Lung microvascular endothelial cell (primary cell): ENCODE data around the gene KRTAP5-4. TPM values are rescaled to one million over a fixed set of nuclear protein-coding genes. Genes with fewer than 3 reads are reported as not detected.
"Not testable (repeated sequence)": the region's sequence is repeated elsewhere in the genome, so short reads cannot be mapped to it uniquely, and the experiment has no call there.

Source experiments
- DNase-seq, 2 donors: peaks; one replicate each; pipeline versions ENCODE4 v3.0.0 to v3.0.0-alpha.2; 2010; ENCODE audit warnings: low read depth in 2 of 2
- total RNA-seq: library from RNA; depleted of rRNA; stranded (reverse); fragments of >200 nt; gene quantifications from 2 replicates; pipeline ENCODE4 v1.2.1, GENCODE V29; 2014

The KRTAP5-4 gene
- total RNA-seq, 1 donor from 2014 or later, result not detected

DNA sequence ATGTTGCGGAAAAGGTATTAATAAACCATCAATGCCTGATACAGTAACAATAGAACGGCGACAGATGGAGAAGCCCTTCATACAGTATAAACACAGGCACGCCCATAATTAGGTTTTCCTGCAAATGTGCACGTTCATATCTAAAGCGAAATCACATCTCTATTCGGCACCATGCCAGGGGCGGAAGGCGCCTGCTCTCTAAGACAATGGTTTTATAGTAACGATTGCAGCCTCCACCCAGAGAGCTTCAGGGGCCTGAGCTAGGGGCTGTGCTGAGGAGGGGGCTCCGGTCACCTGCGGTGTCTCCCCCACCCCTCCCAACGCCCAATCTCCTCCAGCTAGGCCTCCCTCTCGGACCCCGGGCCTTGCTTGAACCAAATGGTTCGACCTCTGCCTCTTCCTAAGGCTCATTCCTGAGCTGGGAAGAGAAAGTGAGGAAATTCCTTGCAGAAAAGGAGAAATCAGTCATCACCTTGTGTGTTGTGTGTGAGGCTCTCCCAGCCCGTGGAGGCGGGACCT lies 17.2 kb upstream of the KRTAP5-4 start:
- DNase-seq, result peak; percentile 56 to 68

DNA sequence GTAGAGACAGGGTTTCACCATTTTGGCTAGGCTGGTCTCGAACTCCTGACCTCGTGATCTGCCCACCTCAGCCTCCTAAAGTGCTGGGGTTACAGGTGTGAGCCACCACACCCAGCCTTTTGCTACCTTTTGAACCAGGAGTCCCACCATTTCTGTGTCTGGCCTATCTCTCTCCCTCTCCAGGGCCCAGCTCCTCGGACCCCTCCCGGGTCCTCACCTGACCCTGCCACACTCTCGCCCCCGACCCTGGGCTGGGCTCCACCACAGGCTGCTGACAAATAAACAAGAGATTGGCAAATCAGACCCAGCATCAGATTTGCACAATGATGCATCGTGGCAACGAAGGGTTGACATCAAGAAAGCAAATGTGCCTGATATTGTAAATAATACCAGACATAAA lies 16.4 kb upstream of the KRTAP5-4 start:
- DNase-seq, result no peak

- DNase-seq, result no peak
Observed at GRCh38 chr11:1637628-1638027, 15.7 kb upstream of the KRTAP5-4 start.

DNA sequence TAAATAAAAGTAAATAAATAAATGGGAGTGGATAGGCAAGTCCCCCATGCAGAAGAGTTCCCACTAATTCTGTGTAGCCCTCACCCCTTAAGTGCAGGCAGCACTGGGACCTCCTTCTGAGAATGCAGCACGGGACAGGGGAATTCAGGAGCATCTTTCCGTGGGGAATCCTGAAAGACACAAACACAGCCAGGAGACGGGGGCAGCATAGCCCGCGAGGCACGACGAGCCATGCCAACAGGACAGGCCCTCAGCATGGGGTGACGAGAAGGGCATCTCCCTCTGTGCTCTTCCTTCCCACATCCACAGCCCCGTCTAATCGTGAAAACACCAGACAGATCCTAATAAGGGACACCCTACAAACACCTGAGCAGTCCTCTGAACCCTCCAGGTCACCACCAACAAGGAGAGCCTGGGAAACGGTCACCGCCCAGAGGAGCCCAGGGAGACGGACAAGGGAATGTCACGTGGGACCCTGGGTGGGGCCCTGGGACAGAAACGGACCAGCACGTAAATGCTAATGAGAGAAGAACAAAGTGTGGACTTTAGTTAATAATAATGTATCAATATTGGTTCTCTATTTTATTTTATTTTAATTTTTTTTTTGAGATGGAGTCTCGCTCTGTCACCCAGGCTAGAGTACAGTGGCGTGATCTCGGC lies 14.5 kb upstream of the KRTAP5-4 start:
- no peak for DNase-seq

GRCh38 chr11:1633864-1634263 lies 11.9 kb upstream of the KRTAP5-4 start:
- no peak for DNase-seq

DNA sequence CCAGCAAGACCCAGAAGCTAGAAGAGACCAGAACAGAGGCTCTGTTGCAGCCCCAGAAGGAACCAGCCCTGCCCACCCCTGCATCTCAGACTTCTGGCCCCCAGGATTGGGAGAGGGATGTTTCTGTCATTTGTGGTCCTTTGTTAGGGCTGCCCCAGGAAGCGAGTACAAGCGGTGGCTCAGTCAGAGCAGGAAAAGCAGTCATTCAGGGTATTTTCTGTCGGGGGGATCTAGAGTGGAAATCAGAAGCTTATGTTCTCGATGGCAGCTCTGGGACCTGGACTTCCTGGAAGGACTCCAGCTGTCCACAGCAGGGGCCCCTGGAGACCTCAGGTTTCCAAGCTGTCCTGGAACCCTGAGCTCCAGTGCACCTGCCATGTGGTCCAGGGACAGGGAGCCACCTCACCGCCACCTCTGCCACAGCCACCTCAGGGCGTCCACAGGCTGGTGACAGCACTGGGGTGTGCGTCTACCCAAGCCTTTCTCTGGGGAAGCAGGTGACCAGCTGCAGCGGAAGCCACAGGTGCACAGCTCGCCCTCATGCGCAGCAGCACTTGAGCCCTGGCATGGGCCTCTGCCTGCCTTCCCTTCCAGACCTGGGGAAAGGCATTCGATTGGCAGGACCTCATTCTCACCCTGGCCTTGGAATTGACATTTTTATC lies 10.2 kb upstream of the KRTAP5-4 start:
- no peak for DNase-seq

DNA sequence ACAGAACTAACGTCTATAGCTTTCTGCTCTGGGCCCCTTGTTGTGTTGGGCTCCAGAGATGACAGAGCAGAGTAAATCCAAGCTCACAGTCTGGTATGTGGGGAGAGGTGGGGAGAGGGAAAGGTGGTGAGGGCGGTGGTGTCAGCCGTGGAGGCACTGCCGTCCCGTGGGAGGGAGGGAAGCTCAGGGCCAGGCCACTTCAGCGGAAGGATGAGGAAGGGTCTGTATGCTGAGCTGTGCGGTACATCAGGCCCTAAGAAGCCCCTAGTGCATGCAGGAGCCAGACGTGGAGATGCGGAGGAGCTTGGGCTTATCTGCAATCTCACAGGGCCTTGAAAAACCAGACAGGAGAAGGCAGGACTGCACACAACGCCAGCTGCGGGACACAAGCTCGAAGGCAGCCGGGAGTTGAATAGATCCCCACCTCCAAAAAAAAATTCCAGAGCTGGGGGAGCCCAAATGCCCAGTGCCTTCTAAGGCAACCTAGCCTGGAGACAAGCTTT lies 9.2 kb upstream of the KRTAP5-4 start:
- no peak for DNase-seq

- no peak for DNase-seq
Observed at GRCh38 chr11:1630271-1630670, 8.3 kb upstream of the KRTAP5-4 start.

GRCh38 chr11:1629326-1630185 lies 7.6 kb upstream of the KRTAP5-4 start, which contains the start of gene KRTAP5-5:
TSS of gene KRTAP5-5 (plus strand) at chr11:1629775. CDS start at chr11:1629841, 66 bp downstream.
- no peak for DNase-seq

GRCh38 chr11:1628506-1629325 lies 6.8 kb upstream of the KRTAP5-4 start:
- peak; percentile 45 to 64 for DNase-seq

DNA sequence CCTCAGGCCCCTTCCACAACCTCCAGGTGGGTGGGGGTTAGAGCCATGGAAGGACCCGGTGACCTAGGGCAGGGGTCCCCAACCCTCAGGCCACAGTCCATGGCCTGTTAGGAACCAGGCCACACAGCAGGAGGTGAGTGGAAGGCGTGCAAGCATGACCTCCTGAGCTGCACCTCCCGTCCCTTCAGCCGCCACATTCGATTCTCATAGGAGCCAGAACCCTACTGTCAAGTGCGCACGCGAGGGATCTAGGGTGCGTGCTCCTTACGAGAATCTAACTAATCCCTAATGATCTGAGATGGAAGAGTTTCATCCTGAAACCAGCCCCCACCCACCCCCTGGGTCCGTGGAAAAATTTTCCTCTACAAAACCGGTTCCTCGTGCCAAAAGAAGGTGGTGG lies 3.6 kb upstream of the KRTAP5-4 start:
- DNase-seq, result no peak

DNA sequence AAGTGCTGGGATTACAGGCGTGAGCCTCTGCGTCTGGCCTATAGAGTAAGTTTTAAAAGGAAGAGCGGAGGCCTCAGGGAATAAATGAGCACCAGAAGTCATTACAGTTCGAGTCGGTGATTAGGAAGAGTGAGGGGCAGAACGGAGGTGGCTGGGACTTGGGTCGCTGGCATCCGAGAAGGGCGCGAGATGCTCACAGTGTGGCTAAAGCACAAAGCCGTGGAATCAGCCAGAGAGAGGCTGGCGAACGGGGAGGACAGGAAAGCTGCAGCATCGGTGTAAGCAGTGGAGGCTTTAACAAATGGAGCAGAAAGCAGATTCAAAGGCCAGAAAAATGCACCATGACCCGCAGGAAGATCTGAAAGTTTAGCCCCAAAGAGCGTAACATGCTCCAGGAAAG lies 2.7 kb upstream of the KRTAP5-4 start:
- no peak for DNase-seq

DNA sequence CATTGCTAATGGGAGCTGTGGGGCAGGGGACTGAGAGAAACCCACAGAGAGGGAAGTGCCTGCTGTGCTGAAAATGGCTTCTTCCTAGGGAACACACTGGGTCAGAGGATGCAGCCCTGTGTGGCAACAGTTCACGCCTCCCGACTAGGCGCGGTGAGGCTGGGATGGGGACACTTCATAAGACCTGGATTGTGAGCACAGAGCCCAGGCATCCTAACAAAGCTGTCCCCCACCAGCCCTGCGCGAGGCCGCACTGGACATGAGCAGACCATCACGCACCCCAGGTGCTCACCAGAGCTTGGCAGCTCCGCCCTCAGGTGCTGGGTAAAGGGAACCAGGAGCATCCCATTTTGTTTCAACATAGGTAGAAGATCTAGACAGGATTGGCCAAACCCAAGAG lies 1.8 kb upstream of the KRTAP5-4 start:
- no peak for DNase-seq

DNA sequence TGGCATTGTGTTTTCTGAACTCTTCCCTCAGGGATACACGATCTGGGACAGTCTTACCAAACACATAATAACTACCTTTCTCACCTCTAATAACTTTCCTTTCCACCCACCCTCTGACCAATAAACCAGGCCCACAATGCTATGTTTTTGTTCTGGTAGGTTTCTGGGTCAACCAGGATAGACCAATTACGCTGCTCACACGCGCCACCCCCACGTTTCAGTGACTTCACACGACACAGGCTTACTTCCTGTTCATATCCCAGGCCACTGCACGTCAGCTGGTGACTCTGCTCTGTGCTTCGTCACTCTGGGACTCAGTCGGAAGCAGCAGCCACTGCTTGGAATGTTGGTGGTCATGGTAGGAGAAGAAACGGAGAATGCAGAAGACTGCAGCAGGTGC lies 2.5 kb downstream of the KRTAP5-4 start:
- peak in 1 of 2 donors; percentile 40 for DNase-seq

DNA sequence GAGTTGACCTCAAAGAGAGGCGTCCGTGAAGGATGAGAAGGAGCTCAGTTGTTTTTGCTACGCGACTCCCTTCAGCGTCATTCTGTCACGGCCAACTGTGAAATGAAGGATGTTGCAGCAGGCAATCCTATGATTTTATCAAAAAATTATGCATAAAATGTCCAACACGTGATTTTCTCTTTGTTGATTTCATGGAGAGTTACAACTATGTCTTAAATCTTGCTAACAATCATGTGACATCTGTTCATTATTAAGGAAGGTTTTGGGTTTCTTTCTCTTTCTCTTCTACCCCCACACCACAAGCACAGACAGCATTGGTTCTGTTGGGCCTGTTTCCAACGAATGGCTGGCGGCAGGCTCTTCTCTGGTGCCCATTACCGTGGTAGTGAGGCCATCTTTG lies 3.7 kb downstream of the KRTAP5-4 start:
- DNase-seq, result no peak

GRCh38 chr11:1608363-1608762 lies 13.6 kb downstream of the KRTAP5-4 start, which contains the start of gene KRTAP5-3:
TSS of gene KRTAP5-3 (minus strand) at chr11:1608463. CDS start at chr11:1608385, 78 bp downstream.
- DNase-seq, result no peak

DNA sequence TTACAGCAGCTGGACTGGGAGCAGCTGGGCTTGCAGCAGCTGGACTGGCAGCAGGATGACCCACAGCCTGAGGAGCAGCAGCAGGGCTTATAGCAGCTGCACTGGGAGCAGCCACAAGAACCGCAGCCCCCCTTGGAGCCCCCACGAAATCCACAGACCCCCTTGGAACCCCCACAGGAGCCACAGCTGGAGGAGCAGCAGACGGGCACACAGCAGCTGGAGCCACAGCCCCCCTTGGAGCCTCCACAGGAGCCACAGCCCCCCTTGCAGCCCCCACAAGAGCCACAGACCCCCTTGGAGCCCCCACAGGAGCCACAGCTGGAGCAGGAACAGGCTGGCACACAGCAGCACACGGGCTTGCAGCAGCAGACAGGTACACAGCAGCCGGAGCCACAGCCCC lies 14.0 kb downstream of the KRTAP5-4 start:
- DNase-seq, result not testable (repeated sequence)

DNA sequence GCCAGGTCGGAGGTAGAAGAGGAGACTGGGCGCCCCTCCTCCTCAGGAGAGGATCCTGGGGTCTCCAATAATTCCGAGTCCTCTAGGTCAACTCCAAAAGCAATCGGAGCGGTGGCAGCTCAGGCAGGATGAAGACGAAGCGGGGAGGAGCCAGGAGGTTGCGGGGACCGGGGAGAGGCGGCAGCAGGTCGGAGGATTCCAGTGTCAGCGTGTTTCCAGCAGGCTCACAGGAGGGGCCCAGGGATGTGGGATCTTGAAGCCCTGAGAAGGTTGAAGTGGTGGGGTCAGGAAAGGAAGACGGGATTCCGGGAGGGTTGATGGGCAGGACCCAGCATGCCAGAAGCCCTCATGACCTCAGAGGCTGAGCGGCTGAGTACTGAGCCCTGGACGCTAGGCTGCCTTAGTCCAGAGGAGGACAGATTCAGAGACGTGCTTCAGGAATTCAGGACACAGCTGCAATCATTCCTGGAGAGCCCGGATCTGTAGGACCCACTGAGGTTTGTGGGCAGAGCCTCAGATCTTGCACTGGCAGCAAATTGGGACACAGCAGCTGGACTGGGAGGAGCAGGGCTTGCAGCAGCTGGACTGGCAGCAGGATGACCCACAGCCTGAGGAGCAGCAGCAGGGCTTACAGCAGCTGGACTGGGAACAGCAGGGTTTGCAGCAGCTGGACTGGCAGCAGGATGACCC lies 14.6 kb downstream of the KRTAP5-4 start:
- not testable (repeated sequence) for DNase-seq

- not testable (repeated sequence) for DNase-seq
Observed at GRCh38 chr11:1605923-1606322, 16.0 kb downstream of the KRTAP5-4 start.

DNA sequence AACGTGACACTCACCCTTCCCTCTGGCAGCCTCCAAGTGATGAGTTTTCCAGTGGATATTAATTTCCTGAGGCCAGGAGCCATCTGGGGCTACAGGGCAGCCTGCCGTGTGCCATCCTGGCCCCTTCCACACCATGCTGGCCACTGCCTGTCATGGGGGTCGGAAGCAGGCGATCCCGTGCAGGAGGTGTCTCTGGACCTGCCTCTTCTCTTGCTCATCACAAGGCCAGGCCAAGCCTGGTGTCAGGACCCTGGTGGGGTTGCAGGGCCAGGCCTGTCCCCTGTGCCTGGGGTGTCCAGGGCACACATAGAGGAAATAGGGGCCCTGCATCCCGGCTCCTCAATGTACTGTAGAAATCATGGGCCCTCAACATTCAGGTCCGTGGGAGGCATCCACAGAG lies 17.2 kb downstream of the KRTAP5-4 start:
- DNase-seq, result no peak
